ENCODE measurements around the gene PARVB.

DNA sequence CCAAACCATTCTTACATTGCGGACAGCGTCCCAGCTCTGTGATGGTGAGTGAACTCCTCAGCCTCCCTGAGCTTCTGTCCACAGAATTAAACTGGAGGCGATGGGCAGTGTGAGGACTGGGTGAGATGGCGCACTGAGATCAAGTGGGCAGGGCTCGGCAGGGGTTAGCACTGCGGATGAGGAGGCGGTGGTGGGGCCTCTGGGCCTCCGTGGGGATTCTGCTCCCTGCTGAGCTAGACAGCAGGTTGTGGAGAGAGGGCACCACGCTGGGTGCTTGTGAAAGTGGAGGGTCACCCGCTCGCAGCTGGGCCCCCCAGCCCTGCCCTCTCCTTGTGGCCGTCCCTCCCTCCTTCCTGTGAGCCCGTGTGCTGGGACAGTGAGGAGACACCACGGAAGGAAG lies 131.0 kb downstream of the PARVB start:
- TF ChIP-seq, protein P1, sequence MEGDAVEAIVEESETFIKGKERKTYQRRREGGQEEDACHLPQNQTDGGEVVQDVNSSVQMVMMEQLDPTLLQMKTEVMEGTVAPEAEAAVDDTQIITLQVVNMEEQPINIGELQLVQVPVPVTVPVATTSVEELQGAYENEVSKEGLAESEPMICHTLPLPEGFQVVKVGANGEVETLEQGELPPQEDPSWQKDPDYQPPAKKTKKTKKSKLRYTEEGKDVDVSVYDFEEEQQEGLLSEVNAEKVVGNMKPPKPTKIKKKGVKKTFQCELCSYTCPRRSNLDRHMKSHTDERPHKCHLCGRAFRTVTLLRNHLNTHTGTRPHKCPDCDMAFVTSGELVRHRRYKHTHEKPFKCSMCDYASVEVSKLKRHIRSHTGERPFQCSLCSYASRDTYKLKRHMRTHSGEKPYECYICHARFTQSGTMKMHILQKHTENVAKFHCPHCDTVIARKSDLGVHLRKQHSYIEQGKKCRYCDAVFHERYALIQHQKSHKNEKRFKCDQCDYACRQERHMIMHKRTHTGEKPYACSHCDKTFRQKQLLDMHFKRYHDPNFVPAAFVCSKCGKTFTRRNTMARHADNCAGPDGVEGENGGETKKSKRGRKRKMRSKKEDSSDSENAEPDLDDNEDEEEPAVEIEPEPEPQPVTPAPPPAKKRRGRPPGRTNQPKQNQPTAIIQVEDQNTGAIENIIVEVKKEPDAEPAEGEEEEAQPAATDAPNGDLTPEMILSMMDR (IDR thresholded peaks at IDR 0.05), result no peak
- no peak for TF ChIP-seq EP300 (IDR thresholded peaks at IDR 0.05)
